DMS79 (cell line): Measurements from ENCODE around the gene DTNB.
"Not testable (repeated sequence)": the region's sequence is repeated elsewhere in the genome, so short reads cannot be mapped to it uniquely, and the experiment has no call there.

ENCODE experiments used
- DNase-seq: peaks from one replicate; lab custom pipeline; 2025; lab: John Stamatoyannopoulos, UW

The DTNB gene

GRCh38 chr2:25419678-25420242, 253.6 kb downstream of the DTNB start:
- DNase-seq, result no peak

GRCh38 chr2:25418944-25419677, 254.3 kb downstream of the DTNB start:
- no peak for DNase-seq

GRCh38 chr2:25417715-25418369, 255.5 kb downstream of the DTNB start:
- no peak for DNase-seq

- DNase-seq, result no peak
These were observed 256.7 kb downstream of the DTNB start for GRCh38 chr2:25416674-25417073.

- no peak for DNase-seq
These were observed 258.6 kb downstream of the DTNB start for GRCh38 chr2:25414781-25415180.

GRCh38 chr2:25413409-25413808, 260.0 kb downstream of the DTNB start:
- DNase-seq, result not testable (repeated sequence)

- DNase-seq, result no peak
These were observed 261.6 kb downstream of the DTNB start for GRCh38 chr2:25411753-25412152.

GRCh38 chr2:25411281-25411680, 262.1 kb downstream of the DTNB start:
- no peak for DNase-seq

GRCh38 chr2:25410370-25410769, 263.0 kb downstream of the DTNB start:
- DNase-seq, result no peak

GRCh38 chr2:25409468-25409867, 263.9 kb downstream of the DTNB start:
- no peak for DNase-seq

- DNase-seq, result no peak
These were observed 264.3 kb downstream of the DTNB start for GRCh38 chr2:25409044-25409443.

- no peak for DNase-seq
These were observed 267.6 kb downstream of the DTNB start for GRCh38 chr2:25405611-25406295.

- not testable (repeated sequence) for DNase-seq
These were observed 270.1 kb downstream of the DTNB start for GRCh38 chr2:25403120-25403760.

- no peak for DNase-seq
These were observed 270.9 kb downstream of the DTNB start for GRCh38 chr2:25402477-25402876.

- DNase-seq, result peak; percentile 77
These were observed 271.9 kb downstream of the DTNB start for GRCh38 chr2:25401307-25402026.

GRCh38 chr2:25400576-25401216, 272.7 kb downstream of the DTNB start:
- no peak for DNase-seq

- no peak for DNase-seq
These were observed 273.2 kb downstream of the DTNB start for GRCh38 chr2:25400169-25400568.

GRCh38 chr2:25398534-25398933, 274.8 kb downstream of the DTNB start:
- DNase-seq, result no peak

GRCh38 chr2:25397777-25398176, 275.6 kb downstream of the DTNB start:
- DNase-seq, result no peak

- DNase-seq, result no peak
These were observed 284.2 kb downstream of the DTNB start for GRCh38 chr2:25389161-25389560.

GRCh38 chr2:25388491-25388890, 284.9 kb downstream of the DTNB start:
- no peak for DNase-seq
